B cell (primary cell): ENCODE measurements around the gene EPB41L4B. TPM values are rescaled to one million over a fixed set of nuclear protein-coding genes. Genes with fewer than 3 reads are reported as not detected.

ENCODE experiments used
- ATAC-seq: fragments of 200-7000 bp; cut with Tn5 transposase; one replicate; pipeline ENCODE4 v1.10.0; 2021; ENCODE audit warnings: low read depth, mild to moderate bottlenecking, moderate number of reproducible peaks, moderate library complexity
- CTCF ChIA-PET: fragments of 350-600 bp; sonication (Branson Sonifier 250); formaldehyde crosslinking; loops from one replicate; lab custom pipeline; 2021; ENCODE audit warnings: antibody characterized with exemption, inconsistent platforms; lab: Charles Lee
- POLR2A ChIA-PET: fragments of 350-600 bp; sonication (Branson Sonifier 250); formaldehyde crosslinking; loops from one replicate; lab custom pipeline; 2021; ENCODE audit warnings: antibody characterized with exemption; lab: Charles Lee
- DNase-seq: peaks from one replicate; pipeline ENCODE4 v3.0.0; 2013
- H2AFZ ChIP-seq: 2 replicates; pipeline ENCODE4 v1.6.1; 2012; ENCODE audit warnings: mild to moderate bottlenecking, low read depth, low read length; ENCODE audit not compliant: insufficient read depth, poor library complexity, severe bottlenecking
- H3K27ac ChIP-seq, 2 donors: 1 replicate in 1 of 2; 2 replicates in 1 of 2; pipeline ENCODE4 v1.5.1; 2012 to 2013; ENCODE audit warnings: low read length in 2 of 2, mild to moderate bottlenecking in 2 of 2, moderate library complexity in 1 of 2
- H3K27me3 ChIP-seq, 4 experiments: fragments of 200-600 bp in 1 of 4; sonication (generic) in 1 of 4; replicated peaks in 1 of 4; 1 replicate in 2 of 4; 2 replicates in 2 of 4; pipeline versions ENCODE4 v1.6.1 to v1.7.0; 2013 to 2016; ENCODE audit warnings: low read length in 3 of 4, mild to moderate bottlenecking in 2 of 4, mixed read lengths in 1 of 4, moderate library complexity in 1 of 4; ENCODE audit not compliant: insufficient read depth in 4 of 4, control insufficient read depth in 3 of 4; ENCODE audit errors: control extremely low read depth in 1 of 4
- H3K36me3 ChIP-seq, 2 experiments: replicated peaks in 1 of 2; 1 replicate in 1 of 2; 2 replicates in 1 of 2; pipeline versions ENCODE4 v1.6.1 to v1.7.1; 2013; ENCODE audit warnings: low read length in 1 of 2; ENCODE audit not compliant: insufficient read depth in 2 of 2, control insufficient read depth in 1 of 2; ENCODE audit errors: control extremely low read depth in 1 of 2, extremely low read depth in 1 of 2
- H3K4me1 ChIP-seq, 2 donors: fragments of 200-600 bp in 1 of 2; sonication (generic) in 1 of 2; 1 replicate in 1 of 2; 2 replicates in 1 of 2; pipeline versions ENCODE4 v1.5.1 to v1.6.1; 2013 to 2017; ENCODE audit warnings: low read length in 2 of 2; ENCODE audit not compliant: control insufficient read depth in 2 of 2, insufficient read depth in 2 of 2
- H3K4me2 ChIP-seq: replicated peaks from 2 replicates; pipeline ENCODE3; 2012; ENCODE audit warnings: mild to moderate bottlenecking, low read depth, low read length; ENCODE audit not compliant: poor library complexity, severe bottlenecking
- H3K4me3 ChIP-seq, 5 experiments: fragments of 200-600 bp in 1 of 5; sonication (generic) in 1 of 5; 1 replicate in 3 of 5; 2 replicates in 2 of 5; pipeline versions ENCODE4 v1.5.1 to v1.7.0; 2011 to 2016; ENCODE audit warnings: low read length in 4 of 5, mild to moderate bottlenecking in 4 of 5, low read depth in 2 of 5, control low read depth in 1 of 5, moderate library complexity in 1 of 5; ENCODE audit not compliant: insufficient read depth in 1 of 5; ENCODE audit errors: control extremely low read depth in 1 of 5, extremely low read depth in 1 of 5
- H3K79me2 ChIP-seq: fragments of 200-600 bp; sonication (generic); one replicate; pipeline ENCODE4 v1.6.0; 2016; ENCODE audit warnings: low read length; ENCODE audit not compliant: control insufficient read depth, insufficient read depth
- H3K9ac ChIP-seq: fragments of 200-600 bp; sonication (generic); 2 replicates; pipeline ENCODE4 v1.6.1; 2017; ENCODE audit warnings: mild to moderate bottlenecking, low read length, moderate library complexity
- H3K9me3 ChIP-seq, 3 donors: one replicate each; pipeline versions ENCODE4 v1.6.1 to v1.7.1; 2013; ENCODE audit warnings: low read length in 2 of 3; ENCODE audit not compliant: control insufficient read depth in 2 of 3, insufficient read depth in 1 of 3; ENCODE audit errors: control extremely low read depth in 1 of 3
- H4K20me1 ChIP-seq: 2 replicates; pipeline ENCODE4 v1.6.0; 2012; ENCODE audit warnings: mild to moderate bottlenecking, low read length; ENCODE audit not compliant: insufficient read depth, control insufficient read depth, poor library complexity, severe bottlenecking
- H3K27ac Mint-ChIP-seq: one replicate; pipeline ENCODE4 v1.8.0; 2021; ENCODE audit warnings: mixed read lengths
- H3K27me3 Mint-ChIP-seq: one replicate; pipeline ENCODE4 v1.8.0; 2021; ENCODE audit warnings: mixed read lengths
- H3K4me1 Mint-ChIP-seq: one replicate; pipeline ENCODE4 v1.8.0; 2021; ENCODE audit warnings: mixed read lengths
- H3K4me3 Mint-ChIP-seq: one replicate; pipeline ENCODE4 v1.8.0; 2021; ENCODE audit warnings: mixed read lengths
- H3K9me3 Mint-ChIP-seq: one replicate; pipeline ENCODE4 v1.8.0; 2022; ENCODE audit warnings: mixed read lengths; ENCODE audit not compliant: insufficient read depth
- EZH2 ChIP-seq: IDR thresholded peaks from 2 replicates; pipeline ENCODE4 v1.6.1; 2012; ENCODE audit warnings: borderline replicate concordance, low read depth, mild to moderate bottlenecking, moderate library complexity, low read length; ENCODE audit not compliant: insufficient read depth, poor library complexity, severe bottlenecking
- WGBS: methylation state at CpG from one replicate; pipeline ENCODE4 v1.1.5; 2013; ENCODE audit warnings: missing lambda C conversion rate; ENCODE audit not compliant: insufficient coverage; 5-methylcytosine and 5-hydroxymethylcytosine counted together
- intact Hi-C: fragments of 100-400 bp; cut with micrococcal nuclease; formaldehyde crosslinking; loops from one replicate; pipeline ENCODE4 v1.10.0; 2022
- polyA plus RNA-seq: library from polyadenylated mRNA; depleted of rRNA; stranded (reverse); fragments of >200 nt; gene quantifications from 2 replicates; pipeline ENCODE4 v1.2.3, GENCODE V29; 2012
- small RNA-seq: library from RNA; depleted of rRNA; stranded (forward); fragments of <200 nt; gene quantifications from one replicate; pipeline ENCODE3, GENCODE V24; 2012; ENCODE audit warnings: low replicate concordance, low read depth; ENCODE audit not compliant: insufficient read length
- total RNA-seq, 2 donors: library from RNA; stranded (reverse); fragments of 120-200 nt in 1 of 2; gene quantifications; 1 replicate in 1 of 2; 2 replicates in 1 of 2; pipeline versions ENCODE4 v1.2.3 to v1.2.4, GENCODE V29; 2013 to 2022
- TF ChIP-seq, protein P1 (sequence below): fragments of 200-600 bp; IDR thresholded peaks from one replicate; pipeline ENCODE4 v1.8.0; 2022; ENCODE audit warnings: antibody characterized with exemption, mild to moderate bottlenecking

The EPB41L4B gene
- total and polyA plus RNA-seq, 2 donors (not counting 1 experiment from before 2014, with no cell fraction given), result 2.9 TPM; not detected in 1

DNA sequence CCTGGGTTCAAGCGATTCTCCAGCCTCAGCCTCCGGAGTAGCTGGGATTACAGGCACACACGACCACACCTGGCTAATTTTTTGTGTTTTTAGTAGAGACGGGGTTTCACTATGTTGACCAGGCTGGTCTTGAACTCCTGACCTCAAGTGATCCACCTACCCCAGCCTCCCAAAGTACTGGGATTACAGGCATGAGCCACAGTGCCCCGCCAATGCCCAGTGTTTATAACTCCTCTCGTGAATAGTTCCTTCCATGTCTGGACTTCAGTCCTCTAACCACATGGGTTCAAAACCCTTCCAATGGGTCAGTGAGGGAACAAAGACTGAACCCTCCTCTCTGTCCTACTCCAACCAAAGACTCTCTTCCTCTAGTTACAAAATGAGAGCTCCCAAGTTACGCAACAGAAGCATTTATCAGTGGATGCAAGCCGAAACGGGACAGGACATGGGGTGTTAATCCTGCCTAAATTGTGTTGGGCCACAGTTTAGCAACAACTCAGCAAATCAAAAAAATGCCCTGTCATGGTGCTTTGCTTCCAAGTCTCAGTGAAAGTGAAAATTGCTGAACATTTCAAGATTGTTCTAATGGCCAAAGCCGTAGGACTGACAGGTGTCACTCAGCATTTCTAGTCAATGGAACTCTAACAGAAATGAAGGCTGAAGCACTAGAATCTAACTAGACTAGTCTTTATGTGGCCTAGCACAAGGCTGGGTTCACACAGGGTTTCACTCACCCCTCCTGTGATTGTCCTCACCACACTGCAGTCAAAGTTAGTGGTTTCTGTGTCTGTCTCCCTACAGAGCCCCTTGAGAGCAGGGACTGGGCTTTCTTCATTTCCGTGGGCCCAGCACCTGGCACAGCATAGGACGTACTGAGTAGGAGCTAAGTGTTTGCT lies 197.9 kb downstream of the EPB41L4B start:
- H3K9me3 Mint-ChIP-seq, result no peaks in the 10 kb centered on the region
- H3K4me3 Mint-ChIP-seq, result no peak overlapping the region
- H3K27me3 Mint-ChIP-seq, result peaks cover 3% of the 10 kb centered on the region
- Histone ChIP-seq H3K9me3 (no peaks in the 10 kb centered on the region), H3K36me3 (no peaks in the 10 kb centered on the region), H3K9ac (no peak overlapping the region), H3K27ac (no peak overlapping the region), H3K79me2 (peaks cover 14% of the 10 kb centered on the region), H3K4me3 (no peak overlapping the region), H3K4me1 (peaks cover 15 to 18% of the 10 kb centered on the region in 2 donors), H2AFZ (no peak overlapping the region), H3K27me3 (no peaks in the 10 kb centered on the region), H4K20me1 (peaks cover 15% of the 10 kb centered on the region), H3K4me2 (no peak overlapping the region)
- TF ChIP-seq, protein P1, sequence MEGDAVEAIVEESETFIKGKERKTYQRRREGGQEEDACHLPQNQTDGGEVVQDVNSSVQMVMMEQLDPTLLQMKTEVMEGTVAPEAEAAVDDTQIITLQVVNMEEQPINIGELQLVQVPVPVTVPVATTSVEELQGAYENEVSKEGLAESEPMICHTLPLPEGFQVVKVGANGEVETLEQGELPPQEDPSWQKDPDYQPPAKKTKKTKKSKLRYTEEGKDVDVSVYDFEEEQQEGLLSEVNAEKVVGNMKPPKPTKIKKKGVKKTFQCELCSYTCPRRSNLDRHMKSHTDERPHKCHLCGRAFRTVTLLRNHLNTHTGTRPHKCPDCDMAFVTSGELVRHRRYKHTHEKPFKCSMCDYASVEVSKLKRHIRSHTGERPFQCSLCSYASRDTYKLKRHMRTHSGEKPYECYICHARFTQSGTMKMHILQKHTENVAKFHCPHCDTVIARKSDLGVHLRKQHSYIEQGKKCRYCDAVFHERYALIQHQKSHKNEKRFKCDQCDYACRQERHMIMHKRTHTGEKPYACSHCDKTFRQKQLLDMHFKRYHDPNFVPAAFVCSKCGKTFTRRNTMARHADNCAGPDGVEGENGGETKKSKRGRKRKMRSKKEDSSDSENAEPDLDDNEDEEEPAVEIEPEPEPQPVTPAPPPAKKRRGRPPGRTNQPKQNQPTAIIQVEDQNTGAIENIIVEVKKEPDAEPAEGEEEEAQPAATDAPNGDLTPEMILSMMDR, result no peak
- TF ChIP-seq EZH2, result no peak
- ATAC-seq, result no peak
- no peak overlapping the region for H3K27ac Mint-ChIP-seq
- WGBS, result 71% methylated on average over 9 of the region's 12 CpGs
- intact Hi-C loops, result loop anchor here (10.0 kb wide), 1 partner anchor 1838 kb away; the partner anchor contains the start of gene RAD23B
- ChIA-PET CTCF (interaction anchor here (0.5 to 0.6 kb wide), 2 partner anchors 14 to 24 kb away, joined by 3 read pairs; no protein-coding TSS in a partner anchor), POLR2A (no interaction called here)
- DNase-seq, result no peak
- peaks cover 9% of the 10 kb centered on the region for H3K4me1 Mint-ChIP-seq

Small RNA genes lying within 50 kb of the gene (small RNA-seq; reads per million reads assigned to genes)
- gene RF00019 (not detected), gene RNU6-984P (not detected)

Other genes with a start within 250 kb of the EPB41L4B start
- gene TMEM245, start 201.1 kb downstream of the EPB41L4B start, total RNA-seq, result 33.4 and 34.3 TPM in 2 replicates
- 6.3 and 7.5 TPM in 2 replicates for gene TMEM245, start 201.1 kb downstream of the EPB41L4B start, polyA plus RNA-seq
- not detected in 2 replicates for gene FRRS1L, start 153.8 kb downstream of the EPB41L4B start, total RNA-seq
- gene FRRS1L, start 153.8 kb downstream of the EPB41L4B start, polyA plus RNA-seq, result not detected in 2 replicates
- not detected in 2 replicates for gene PTPN3, start 177.2 kb upstream of the EPB41L4B start, total RNA-seq
- not detected in 2 replicates for gene PTPN3, start 177.2 kb upstream of the EPB41L4B start, polyA plus RNA-seq